HEK293 (cell line): Measurements from ENCODE around the gene MAGED4.
"Not testable (repeated sequence)": the region's sequence is repeated elsewhere in the genome, so short reads cannot be mapped to it uniquely, and the experiment has no call there.

Experiments used
- CTCF ChIA-PET: fragments of 350-600 bp; formaldehyde crosslinking; extraction: SDS; loops from one replicate; lab custom pipeline; 2021; ENCODE audit warnings: antibody characterized with exemption; lab: Yijun Ruan, JAX
- POLR2A ChIA-PET: fragments of 300-600 bp; formaldehyde crosslinking; extraction: SDS; loops from one replicate; lab custom pipeline; 2020; ENCODE audit warnings: antibody characterized with exemption, inconsistent platforms; lab: Yijun Ruan, JAX
- H3K27ac ChIP-seq: fragments of 200-500 bp; sonication (Bioruptor generic); 2 replicates; pipeline ENCODE4 v1.5.1; 2014; ENCODE audit warnings: low read depth, low read length, control low read depth, inconsistent platforms; ENCODE audit errors: extremely low read depth
- H3K36me3 ChIP-seq, 2 experiments: fragments of 200-500 bp in 1 of 2; sonication (Bioruptor generic) in 1 of 2; 1 replicate in 1 of 2; 2 replicates in 1 of 2; pipeline ENCODE4 v1.5.1; 2014 to 2017; ENCODE audit warnings: inconsistent platforms in 2 of 2, low read length in 2 of 2; ENCODE audit not compliant: control insufficient read depth in 2 of 2, insufficient read depth in 1 of 2
- H3K4me1 ChIP-seq: fragments of 200-500 bp; sonication (Bioruptor generic); 2 replicates; pipeline ENCODE4 v1.5.1; 2014; ENCODE audit warnings: mild to moderate bottlenecking, low read length, inconsistent platforms; ENCODE audit not compliant: control insufficient read depth, insufficient read depth
- H3K4me3 ChIP-seq: 2 replicates; pipeline ENCODE4 v1.5.1; 2011; ENCODE audit warnings: low read depth, mild to moderate bottlenecking, control low read depth, low read length, moderate library complexity
- H3K9me3 ChIP-seq: fragments of 200-500 bp; sonication (Bioruptor generic); 2 replicates; pipeline ENCODE4 v1.5.1; 2014; ENCODE audit warnings: low read depth, low read length, inconsistent platforms; ENCODE audit not compliant: control insufficient read depth, insufficient read depth
- PRDM1 ChIP-seq: fragments of 450-650 bp; formaldehyde crosslinking; IDR thresholded peaks from 2 replicates; pipeline ENCODE4; 2016; ENCODE audit warnings: missing biosample characterization, missing genetic modification characterization
- SCRT2 ChIP-seq: fragments of 450-650 bp; formaldehyde crosslinking; IDR thresholded peaks from 2 replicates; pipeline ENCODE4 v1.5.1; 2016; ENCODE audit warnings: missing biosample characterization, missing genetic modification characterization
- ZNF10 ChIP-seq: fragments of 450-650 bp; formaldehyde crosslinking; IDR thresholded peaks from 2 replicates; pipeline ENCODE4 v1.5.1; 2017; ENCODE audit warnings: missing biosample characterization, missing genetic modification characterization
- ZNF138 ChIP-seq: fragments of 450-650 bp; formaldehyde crosslinking; IDR thresholded peaks from 2 replicates; pipeline ENCODE4 v1.5.1; 2016; ENCODE audit warnings: missing biosample characterization, missing genetic modification characterization, borderline replicate concordance
- ZNF2 ChIP-seq: fragments of 450-650 bp; formaldehyde crosslinking; IDR thresholded peaks from 2 replicates; pipeline ENCODE4 v1.5.1; 2016; ENCODE audit warnings: missing biosample characterization, missing genetic modification characterization
- ZNF221 ChIP-seq: fragments of 450-650 bp; formaldehyde crosslinking; IDR thresholded peaks from 2 replicates; pipeline ENCODE4 v1.5.1; 2017; ENCODE audit warnings: missing biosample characterization, missing genetic modification characterization, borderline replicate concordance
- ZNF23 ChIP-seq: fragments of 450-650 bp; formaldehyde crosslinking; IDR thresholded peaks from 2 replicates; pipeline ENCODE4 v1.5.1; 2016; ENCODE audit warnings: missing biosample characterization, missing genetic modification characterization, borderline replicate concordance
- ZNF266 ChIP-seq: fragments of 450-650 bp; formaldehyde crosslinking; IDR thresholded peaks from 2 replicates; pipeline ENCODE4 v1.5.1; 2016; ENCODE audit warnings: missing biosample characterization, missing genetic modification characterization, low read depth
- ZNF366 ChIP-seq: fragments of 450-650 bp; formaldehyde crosslinking; conservative IDR thresholded peaks from 2 replicates; pipeline ENCODE4 v1.5.1; 2016; ENCODE audit warnings: missing biosample characterization, missing genetic modification characterization
- ZNF473 ChIP-seq: fragments of 450-650 bp; formaldehyde crosslinking; IDR thresholded peaks from 2 replicates; pipeline ENCODE4 v1.5.1; 2017; ENCODE audit warnings: missing biosample characterization, missing genetic modification characterization
- ZNF501 ChIP-seq: fragments of 450-650 bp; formaldehyde crosslinking; IDR thresholded peaks from 2 replicates; pipeline ENCODE4 v1.5.1; 2016; ENCODE audit warnings: missing biosample characterization, missing genetic modification characterization
- ZNF529 ChIP-seq: fragments of 450-650 bp; formaldehyde crosslinking; IDR thresholded peaks from 2 replicates; pipeline ENCODE4 v1.5.1; 2017; ENCODE audit warnings: missing genetic modification characterization, missing biosample characterization; ENCODE audit not compliant: insufficient replicate concordance
- ZNF610 ChIP-seq: fragments of 450-650 bp; formaldehyde crosslinking; IDR thresholded peaks from 2 replicates; pipeline ENCODE4 v1.5.1; 2016; ENCODE audit warnings: missing biosample characterization, missing genetic modification characterization, borderline replicate concordance
- ZNF660 ChIP-seq: fragments of 450-650 bp; IDR thresholded peaks from 2 replicates; pipeline ENCODE4 v1.5.1; 2018; ENCODE audit warnings: missing biosample characterization, mild to moderate bottlenecking, missing genetic modification characterization
- ZNF707 ChIP-seq: fragments of 450-650 bp; formaldehyde crosslinking; IDR thresholded peaks from 2 replicates; pipeline ENCODE4 v1.5.1; 2016; ENCODE audit warnings: missing biosample characterization, missing genetic modification characterization
- ZSCAN30 ChIP-seq: fragments of 450-650 bp; IDR thresholded peaks from 2 replicates; pipeline ENCODE4 v1.5.1; 2018; ENCODE audit warnings: missing biosample characterization, mild to moderate bottlenecking, missing genetic modification characterization, moderate library complexity
- TF ChIP-seq, protein P1 (sequence below): fragments of 450-650 bp; formaldehyde crosslinking; IDR thresholded peaks from 2 replicates; pipeline ENCODE4 v1.5.1; 2016; ENCODE audit warnings: missing biosample characterization, missing genetic modification characterization
- TF ChIP-seq, protein P2 (sequence below): fragments of 450-650 bp; IDR thresholded peaks from 2 replicates; pipeline ENCODE4 v1.5.1; 2018; ENCODE audit warnings: missing biosample characterization, missing genetic modification characterization
- TF ChIP-seq, protein P3 (sequence below): fragments of 450-650 bp; formaldehyde crosslinking; IDR thresholded peaks from 2 replicates; pipeline ENCODE4 v1.5.1; 2016; ENCODE audit warnings: missing biosample characterization, missing genetic modification characterization
- TF ChIP-seq, protein P4 (sequence below): fragments of 450-650 bp; formaldehyde crosslinking; IDR thresholded peaks from 2 replicates; pipeline ENCODE4 v1.5.1; 2016; ENCODE audit warnings: missing biosample characterization, missing genetic modification characterization, borderline replicate concordance

MAGED4 gene, protein sequence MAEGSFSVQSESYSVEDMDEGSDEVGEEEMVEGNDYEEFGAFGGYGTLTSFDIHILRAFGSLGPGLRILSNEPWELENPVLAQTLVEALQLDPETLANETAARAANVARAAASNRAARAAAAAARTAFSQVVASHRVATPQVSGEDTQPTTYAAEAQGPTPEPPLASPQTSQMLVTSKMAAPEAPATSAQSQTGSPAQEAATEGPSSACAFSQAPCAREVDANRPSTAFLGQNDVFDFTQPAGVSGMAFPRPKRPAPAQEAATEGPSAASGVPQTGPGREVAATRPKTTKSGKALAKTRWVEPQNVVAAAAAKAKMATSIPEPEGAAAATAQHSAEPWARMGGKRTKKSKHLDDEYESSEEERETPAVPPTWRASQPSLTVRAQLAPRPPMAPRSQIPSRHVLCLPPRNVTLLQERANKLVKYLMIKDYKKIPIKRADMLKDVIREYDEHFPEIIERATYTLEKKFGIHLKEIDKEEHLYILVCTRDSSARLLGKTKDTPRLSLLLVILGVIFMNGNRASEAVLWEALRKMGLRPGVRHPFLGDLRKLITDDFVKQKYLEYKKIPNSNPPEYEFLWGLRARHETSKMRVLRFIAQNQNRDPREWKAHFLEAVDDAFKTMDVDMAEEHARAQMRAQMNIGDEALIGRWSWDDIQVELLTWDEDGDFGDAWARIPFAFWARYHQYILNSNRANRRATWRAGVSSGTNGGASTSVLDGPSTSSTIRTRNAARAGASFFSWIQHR

DNA sequence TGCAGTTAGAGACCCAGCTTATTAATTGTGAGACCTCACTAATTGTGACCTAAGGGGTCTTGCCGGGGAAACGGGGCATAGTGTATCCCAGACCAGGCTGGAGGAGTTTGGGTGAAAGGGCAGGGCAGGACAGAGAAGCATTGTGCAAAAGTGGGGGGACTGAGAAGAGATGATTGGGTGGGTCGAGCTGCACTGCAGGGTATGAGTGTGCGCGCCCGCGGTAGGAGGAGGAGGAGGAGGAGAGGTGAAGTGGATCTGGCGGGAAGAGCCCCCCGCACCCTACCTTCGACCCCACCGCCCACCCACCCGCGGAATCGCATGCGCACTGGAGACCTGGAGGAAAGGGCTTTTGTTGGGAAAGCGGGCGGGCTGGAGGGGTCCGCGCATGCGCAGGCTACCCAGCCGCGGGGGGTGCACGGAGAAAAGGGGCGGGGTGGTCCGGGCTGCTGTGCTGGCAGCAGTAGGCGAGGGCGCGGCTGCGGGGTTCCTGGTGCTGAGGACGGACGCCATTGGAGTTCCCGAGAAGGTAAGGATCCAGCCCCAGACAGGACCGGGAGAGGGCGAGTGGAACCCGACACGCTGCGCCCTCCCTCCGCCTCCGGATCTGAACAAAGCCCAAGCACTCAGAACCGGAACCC is at the start of gene MAGED4:
Gene MAGED4 (plus strand): TSS at position 449 of the 638 bp plus-strand sequence. CDS start 1,035 bp downstream, outside the sequence.
- CTCF ChIA-PET, H3K4me3 ChIP-seq, H3K4me1 ChIP-seq, POLR2A ChIA-PET, H3K36me3 ChIP-seq, H3K27ac ChIP-seq, H3K9me3 ChIP-seq: not testable (repeated sequence)

DNA sequence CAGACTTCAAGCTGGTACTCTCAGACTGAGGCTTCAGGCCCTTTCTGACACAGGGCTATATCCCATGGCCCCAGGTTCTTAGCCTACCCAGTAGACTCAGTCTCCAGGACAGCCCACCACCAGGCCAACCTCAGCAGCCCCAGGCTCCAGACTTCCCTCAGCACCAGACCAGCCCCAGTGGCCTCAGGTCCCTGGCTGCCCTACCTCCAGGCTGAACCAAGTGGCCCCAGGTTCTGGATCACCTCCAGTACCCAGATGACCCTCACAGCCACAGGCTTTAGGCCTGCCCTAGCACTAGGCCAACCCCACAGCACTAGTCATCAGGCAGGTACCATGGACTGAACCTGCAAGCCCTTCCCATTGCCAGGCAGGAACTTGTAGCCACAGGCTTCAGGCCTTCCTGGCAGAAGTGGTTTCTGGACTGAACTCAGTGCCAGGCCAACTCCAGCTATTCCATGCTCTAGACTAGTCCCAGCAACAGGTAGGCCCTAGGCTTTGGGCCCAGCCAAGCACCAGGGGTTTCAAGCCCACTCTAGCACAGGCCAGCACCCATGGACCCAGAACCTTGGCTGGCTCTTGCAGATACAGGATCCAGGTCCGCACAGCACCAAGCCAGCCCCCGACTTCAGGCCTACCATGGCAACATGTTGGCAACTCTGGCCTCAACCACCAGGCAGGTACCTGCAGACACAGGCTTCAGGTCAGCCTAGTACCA is 45.7 kb upstream of the MAGED4 start:
- H3K27ac ChIP-seq, result no peak overlapping the region
- CTCF ChIA-PET, result no interaction called here
- H3K4me1 ChIP-seq, result no peaks in the 10 kb centered on the region
- H3K36me3 ChIP-seq, result no peaks in the 10 kb centered on the region
- TF ChIP-seq, protein P1, sequence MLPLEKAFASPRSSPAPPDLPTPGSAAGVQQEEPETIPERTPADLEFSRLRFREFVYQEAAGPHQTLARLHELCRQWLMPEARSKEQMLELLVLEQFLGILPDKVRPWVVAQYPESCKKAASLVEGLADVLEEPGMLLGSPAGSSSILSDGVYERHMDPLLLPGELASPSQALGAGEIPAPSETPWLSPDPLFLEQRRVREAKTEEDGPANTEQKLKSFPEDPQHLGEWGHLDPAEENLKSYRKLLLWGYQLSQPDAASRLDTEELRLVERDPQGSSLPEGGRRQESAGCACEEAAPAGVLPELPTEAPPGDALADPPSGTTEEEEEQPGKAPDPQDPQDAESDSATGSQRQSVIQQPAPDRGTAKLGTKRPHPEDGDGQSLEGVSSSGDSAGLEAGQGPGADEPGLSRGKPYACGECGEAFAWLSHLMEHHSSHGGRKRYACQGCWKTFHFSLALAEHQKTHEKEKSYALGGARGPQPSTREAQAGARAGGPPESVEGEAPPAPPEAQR, result no peak
- TF ChIP-seq, protein P2, sequence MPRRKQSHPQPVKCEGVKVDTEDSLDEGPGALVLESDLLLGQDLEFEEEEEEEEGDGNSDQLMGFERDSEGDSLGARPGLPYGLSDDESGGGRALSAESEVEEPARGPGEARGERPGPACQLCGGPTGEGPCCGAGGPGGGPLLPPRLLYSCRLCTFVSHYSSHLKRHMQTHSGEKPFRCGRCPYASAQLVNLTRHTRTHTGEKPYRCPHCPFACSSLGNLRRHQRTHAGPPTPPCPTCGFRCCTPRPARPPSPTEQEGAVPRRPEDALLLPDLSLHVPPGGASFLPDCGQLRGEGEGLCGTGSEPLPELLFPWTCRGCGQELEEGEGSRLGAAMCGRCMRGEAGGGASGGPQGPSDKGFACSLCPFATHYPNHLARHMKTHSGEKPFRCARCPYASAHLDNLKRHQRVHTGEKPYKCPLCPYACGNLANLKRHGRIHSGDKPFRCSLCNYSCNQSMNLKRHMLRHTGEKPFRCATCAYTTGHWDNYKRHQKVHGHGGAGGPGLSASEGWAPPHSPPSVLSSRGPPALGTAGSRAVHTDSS (tag by site-specific recombination), result no peak
- TF ChIP-seq ZNF501 (tag by site-specific recombination) (no peak), ZNF221 (tag by site-specific recombination) (no peak), ZNF473 (tag by site-specific recombination) (no peak), ZNF138 (tag by site-specific recombination) (no peak), ZNF660 (tag by site-specific recombination) (no peak), SCRT2 (no peak), ZNF707 (no peak), PRDM1 (tag by site-specific recombination) (no peak), ZNF610 (tag by site-specific recombination) (no peak), ZNF23 (tag by site-specific recombination) (no peak), ZNF10 (tag by site-specific recombination) (no peak)
- no peak overlapping the region for H3K4me3 ChIP-seq
- POLR2A ChIA-PET, result no interaction called here
- no peaks in the 10 kb centered on the region for H3K9me3 ChIP-seq

DNA sequence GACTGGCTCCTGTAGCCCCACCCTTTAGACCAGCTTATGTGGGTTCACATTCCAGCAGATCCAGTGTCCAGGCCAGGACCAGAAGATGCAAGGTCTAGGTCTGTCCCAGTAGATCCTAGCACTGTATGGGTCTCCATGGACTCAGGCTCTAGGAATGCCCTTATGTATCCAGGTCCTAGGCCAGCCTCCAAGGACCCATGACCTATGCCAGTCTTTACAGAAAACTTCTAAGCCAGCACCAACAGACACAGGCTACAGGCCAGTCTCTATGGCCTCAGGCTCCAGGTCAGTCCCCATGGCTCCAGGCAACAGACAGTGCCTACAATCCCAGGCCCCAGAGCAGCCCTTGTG is 45.2 kb upstream of the MAGED4 start:
- no peaks in the 10 kb centered on the region for H3K9me3 ChIP-seq
- H3K4me3 ChIP-seq, result no peak overlapping the region
- no peak overlapping the region for H3K27ac ChIP-seq
- H3K4me1 ChIP-seq, result no peaks in the 10 kb centered on the region
- CTCF ChIA-PET, result no interaction called here
- no peaks in the 10 kb centered on the region for H3K36me3 ChIP-seq
- POLR2A ChIA-PET, result no interaction called here
- TF ChIP-seq ZSCAN30 (tag by site-specific recombination), result no peak
- TF ChIP-seq, protein P3, sequence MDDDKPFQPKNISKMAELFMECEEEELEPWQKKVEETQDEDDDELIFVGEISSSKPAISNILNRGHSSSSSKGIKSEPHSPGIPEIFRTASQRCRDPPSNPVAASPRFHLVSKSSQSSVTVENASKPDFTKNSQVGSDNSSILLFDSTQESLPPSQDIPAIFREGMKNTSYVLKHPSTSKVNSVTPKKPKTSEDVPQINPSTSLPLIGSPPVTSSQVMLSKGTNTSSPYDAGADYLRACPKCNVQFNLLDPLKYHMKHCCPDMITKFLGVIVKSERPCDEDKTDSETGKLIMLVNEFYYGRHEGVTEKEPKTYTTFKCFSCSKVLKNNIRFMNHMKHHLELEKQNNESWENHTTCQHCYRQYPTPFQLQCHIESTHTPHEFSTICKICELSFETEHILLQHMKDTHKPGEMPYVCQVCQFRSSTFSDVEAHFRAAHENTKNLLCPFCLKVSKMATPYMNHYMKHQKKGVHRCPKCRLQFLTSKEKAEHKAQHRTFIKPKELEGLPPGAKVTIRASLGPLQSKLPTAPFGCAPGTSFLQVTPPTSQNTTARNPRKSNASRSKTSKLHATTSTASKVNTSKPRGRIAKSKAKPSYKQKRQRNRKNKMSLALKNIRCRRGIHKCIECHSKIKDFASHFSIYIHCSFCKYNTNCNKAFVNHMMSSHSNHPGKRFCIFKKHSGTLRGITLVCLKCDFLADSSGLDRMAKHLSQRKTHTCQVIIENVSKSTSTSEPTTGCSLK (tag by site-specific recombination), result no peak
- TF ChIP-seq, protein P4, sequence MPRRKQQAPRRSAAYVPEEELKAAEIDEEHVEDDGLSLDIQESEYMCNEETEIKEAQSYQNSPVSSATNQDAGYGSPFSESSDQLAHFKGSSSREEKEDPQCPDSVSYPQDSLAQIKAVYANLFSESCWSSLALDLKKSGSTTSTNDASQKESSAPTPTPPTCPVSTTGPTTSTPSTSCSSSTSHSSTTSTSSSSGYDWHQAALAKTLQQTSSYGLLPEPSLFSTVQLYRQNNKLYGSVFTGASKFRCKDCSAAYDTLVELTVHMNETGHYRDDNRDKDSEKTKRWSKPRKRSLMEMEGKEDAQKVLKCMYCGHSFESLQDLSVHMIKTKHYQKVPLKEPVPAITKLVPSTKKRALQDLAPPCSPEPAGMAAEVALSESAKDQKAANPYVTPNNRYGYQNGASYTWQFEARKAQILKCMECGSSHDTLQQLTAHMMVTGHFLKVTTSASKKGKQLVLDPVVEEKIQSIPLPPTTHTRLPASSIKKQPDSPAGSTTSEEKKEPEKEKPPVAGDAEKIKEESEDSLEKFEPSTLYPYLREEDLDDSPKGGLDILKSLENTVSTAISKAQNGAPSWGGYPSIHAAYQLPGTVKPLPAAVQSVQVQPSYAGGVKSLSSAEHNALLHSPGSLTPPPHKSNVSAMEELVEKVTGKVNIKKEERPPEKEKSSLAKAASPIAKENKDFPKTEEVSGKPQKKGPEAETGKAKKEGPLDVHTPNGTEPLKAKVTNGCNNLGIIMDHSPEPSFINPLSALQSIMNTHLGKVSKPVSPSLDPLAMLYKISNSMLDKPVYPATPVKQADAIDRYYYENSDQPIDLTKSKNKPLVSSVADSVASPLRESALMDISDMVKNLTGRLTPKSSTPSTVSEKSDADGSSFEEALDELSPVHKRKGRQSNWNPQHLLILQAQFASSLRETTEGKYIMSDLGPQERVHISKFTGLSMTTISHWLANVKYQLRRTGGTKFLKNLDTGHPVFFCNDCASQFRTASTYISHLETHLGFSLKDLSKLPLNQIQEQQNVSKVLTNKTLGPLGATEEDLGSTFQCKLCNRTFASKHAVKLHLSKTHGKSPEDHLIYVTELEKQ (tag by site-specific recombination), result no peak
- no peak for TF ChIP-seq ZNF266 (tag by site-specific recombination)
- no peak for TF ChIP-seq ZNF2
- no peak for TF ChIP-seq ZNF529 (tag by site-specific recombination)
- TF ChIP-seq ZNF366, result no peak
